A204.1 (cell line): Measurements from ENCODE around the gene ACAA2.

Experiments used
- FAIRE-seq: peaks from 2 replicates; lab custom pipeline; 2012; peaks lifted over from hg19 to GRCh38; lab: Jason Lieb, UNC

The ACAA2 gene

DNA sequence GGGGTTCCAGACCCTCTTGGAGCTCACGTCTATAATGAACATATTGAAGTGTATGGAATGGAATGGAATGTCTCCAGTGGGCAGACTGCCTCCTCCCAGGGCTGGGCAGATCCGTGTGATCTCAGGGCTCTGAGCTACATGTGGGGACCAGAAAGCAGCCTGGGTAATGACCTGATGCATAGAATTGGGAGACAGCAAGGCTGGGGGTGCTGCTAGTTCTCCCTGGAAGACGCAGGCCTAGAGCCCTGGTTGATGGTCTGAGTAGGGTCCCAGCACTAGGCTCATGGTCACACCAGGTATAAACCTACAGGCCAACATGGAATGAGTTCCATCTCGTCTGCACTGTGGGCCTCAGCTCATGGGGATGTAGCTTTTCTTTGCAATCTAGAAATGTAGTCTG lies 46.7 kb downstream of the ACAA2 start:
- no peak for FAIRE-seq

DNA sequence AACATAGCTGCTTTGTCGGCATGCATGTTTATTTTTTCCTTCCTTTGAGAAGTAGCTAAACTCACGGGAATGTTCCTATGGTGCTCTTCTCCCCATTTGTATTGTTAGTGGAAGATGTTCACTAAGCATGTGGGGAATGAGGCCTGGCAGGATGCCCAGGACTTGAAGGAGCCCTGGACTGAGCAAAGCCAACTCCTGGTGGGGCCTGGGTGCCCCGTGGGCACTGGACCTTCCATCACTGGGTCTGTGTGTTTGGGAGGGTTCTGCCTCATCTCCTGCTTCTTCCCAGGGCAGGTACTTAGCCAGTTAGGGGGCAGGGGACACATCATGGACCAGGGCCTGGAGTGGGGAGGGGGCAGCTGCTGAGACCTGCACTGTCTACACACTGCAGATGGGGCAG lies 49.3 kb downstream of the ACAA2 start:
- no peak for FAIRE-seq

DNA sequence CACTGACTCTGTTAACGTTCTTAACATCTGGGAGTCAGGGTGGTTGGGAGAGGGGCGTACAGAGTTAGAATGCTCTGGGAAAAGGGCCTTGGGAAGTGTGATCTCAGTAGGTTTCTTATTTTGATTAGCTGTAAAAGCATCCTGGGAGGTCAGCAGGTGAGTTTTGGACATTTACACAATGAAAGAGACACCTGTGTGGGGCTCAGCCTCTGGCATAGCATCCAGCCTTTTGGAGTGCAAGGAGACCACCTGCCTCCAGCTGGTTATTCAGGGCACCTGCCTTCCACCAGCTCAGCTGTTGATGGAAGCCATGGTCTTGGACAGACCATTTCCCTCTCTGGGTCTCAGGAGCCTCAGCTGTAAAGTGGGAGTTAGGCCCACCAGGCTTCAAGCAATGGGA lies 49.7 kb downstream of the ACAA2 start:
- FAIRE-seq = no peak

DNA sequence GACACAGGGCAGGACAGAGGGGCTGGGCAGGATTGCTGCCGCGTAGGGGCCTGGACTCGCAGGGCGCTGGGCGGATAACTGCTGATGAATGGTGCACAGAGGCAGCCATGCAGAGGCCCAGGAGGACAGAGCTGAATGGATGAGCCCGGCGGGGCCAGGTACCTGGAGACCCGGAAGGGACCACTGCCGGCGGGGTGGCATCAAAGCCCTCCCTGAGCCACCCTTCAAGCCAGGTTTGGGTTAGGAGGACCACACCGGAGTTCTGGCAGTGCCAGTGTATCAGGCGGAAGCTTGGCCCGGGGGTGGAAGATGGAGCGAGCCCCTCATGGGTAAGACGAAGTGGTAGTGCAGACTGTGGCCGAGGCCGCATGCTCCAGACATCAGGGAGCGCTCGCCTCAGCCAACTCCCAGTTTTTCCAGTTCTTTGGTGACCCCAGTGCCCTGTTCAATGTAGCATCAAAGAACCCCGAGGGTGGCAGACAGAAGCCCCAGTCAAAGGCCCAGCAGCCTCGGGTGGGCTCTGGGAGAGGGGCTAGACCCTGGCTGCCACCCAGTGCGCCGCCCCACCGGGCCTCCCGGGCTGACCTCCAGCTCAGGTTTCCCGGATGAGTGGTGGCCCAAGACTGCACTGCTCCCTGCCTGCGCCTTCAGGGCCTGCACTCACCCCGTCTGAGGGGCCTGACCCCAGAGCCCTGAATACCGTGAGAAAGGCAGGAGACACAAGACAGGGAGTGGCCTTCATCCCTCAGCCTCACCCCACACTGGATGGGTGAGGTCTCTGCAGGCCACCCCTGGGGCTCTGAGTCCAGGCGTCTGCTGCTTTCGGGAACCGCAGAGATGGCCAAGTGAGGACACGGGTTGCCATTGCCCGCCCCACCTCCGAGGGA lies 50.9 kb downstream of the ACAA2 start:
- FAIRE-seq = no peak

DNA sequence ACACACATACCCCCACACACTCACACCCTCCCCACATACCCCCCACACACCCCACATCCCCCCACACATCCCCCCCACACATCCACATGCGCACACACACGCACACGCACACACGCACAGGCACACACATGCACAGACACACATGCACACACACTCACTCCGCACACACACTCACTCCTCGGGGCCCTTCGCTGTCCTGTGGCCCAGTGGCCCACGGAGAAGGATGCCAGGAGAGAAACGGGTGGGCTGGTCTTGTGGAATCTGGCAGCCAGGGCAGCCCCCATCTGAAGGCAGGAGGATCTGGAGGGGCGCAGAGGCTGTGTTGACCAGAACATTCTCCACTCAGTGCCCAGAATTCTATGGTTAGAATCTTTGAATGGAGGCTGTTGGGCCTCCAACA lies 51.6 kb downstream of the ACAA2 start:
- FAIRE-seq = no peak

DNA sequence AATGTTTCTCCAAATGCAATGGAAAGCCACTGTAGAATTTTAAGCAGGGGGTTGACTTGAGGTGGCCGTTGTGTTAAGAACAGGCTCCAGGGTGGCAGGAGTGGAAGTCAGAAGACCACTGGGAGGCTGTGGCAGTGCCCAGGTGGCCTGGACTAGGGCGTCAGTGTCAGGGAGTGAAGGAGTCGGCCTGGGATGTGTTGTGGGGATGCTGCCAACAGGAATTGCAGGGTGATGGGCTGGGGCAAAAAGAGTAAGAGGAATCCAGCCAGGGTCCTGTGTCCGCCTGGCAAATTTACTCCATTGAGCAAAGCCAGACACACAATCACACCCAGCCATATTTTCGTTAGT lies 55.1 kb downstream of the ACAA2 start:
- FAIRE-seq = no peak

DNA sequence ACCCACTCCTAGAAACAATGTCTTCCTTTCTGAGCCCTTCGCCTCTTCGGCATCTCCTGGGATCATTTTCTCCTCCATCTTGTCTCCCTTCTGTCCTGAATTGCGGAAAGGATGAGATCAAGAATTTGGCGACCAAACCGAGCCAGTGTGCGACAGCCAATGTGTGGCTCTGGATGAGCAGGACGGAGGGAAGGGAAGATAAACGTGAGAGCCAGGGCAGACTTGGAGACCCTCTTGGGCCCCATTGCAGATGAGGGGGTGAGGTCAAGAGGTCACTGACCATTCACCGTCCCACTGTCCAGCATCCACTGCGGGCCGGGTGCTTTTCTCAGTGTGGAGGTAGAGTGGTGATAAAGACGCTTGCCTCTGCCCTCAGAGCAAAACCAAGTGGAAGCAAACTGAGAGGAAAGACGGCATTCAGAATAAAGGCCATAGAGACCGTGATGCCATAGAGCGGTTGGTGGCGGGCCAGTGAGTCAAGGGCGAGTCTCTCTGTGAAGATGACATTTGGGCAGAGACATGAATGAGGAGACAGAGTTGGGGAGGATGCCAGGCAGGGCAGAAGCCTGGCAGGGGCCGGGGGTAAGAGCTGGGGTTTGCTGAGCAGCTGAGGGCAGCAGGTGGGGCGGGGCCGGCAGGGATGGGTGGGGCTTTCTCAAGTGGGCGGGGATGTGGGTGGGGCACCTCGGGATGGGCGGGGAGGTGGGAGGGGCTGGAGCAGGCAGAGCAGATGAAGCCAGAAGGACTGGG lies 55.6 kb downstream of the ACAA2 start:
- no peak for FAIRE-seq

DNA sequence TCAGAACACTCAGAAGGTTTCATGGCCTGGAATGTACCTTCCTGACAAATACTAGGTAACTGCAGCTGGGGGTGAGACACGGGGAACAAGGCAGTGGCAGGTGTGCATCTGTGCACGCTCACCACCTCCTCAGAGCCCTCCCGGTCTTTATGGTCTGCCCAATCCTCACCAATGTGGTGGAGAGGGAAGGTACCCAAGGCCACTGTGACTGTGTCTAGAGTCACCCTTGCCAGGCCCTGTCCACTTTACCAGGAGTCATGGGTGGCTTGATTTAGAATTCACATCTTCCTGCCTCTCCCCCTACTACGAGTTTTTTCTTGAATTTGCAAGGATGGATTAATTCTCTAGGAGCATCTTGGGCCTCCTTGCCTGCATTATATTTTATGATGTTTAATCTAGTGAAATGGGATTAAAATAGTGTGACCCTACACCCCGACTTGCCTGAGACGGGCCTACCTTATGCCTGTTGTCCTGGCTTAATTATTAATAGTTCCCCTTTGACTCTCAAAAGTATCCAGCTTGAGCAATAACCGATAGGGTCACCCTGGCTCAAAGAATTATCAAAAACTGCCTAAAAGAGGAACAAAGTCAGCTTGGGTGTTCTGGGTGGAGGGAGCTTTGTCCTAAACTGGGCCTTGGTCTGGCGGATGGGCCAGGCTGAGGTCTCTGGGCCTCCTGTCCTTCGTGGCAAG lies 56.5 kb downstream of the ACAA2 start:
- no peak for FAIRE-seq

DNA sequence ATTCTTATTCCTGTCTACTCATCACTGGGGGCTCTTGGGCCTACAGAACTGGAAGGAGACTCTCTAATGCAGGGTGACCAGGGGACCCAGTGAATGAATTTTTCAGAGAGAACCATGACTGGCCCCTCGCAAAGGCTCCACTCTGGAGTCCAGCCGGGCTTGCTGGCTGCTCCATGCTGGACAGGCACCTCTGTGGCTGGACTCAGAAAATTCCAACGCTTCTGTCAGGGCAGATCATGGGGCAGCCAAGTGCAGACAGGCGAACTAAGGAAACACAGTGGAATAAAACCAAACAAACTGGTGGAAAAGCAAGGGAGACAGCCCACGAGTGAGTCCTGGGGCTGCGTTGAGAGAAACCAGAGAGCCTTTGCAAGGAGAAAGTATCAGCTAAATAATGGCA lies 57.2 kb downstream of the ACAA2 start:
- no peak for FAIRE-seq

DNA sequence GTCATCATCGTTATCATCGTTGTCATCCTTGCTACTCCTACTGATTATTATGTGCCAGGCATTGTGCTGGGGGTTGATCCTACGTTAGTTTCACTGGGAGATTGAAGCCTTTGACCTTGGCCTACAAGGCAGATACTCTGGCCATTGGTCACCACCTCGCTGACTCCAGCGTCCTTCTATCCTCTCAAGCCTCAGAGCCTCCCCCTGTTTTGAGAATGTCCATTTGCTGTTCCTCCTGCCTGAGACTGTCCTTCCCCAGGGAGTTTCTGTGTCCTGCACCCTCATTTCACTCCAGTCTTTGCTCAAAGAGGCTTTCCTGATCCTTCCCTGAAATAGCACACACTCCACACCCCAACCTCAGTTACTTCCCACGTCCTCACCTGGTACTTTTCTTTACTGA lies 57.8 kb downstream of the ACAA2 start:
- FAIRE-seq = no peak

DNA sequence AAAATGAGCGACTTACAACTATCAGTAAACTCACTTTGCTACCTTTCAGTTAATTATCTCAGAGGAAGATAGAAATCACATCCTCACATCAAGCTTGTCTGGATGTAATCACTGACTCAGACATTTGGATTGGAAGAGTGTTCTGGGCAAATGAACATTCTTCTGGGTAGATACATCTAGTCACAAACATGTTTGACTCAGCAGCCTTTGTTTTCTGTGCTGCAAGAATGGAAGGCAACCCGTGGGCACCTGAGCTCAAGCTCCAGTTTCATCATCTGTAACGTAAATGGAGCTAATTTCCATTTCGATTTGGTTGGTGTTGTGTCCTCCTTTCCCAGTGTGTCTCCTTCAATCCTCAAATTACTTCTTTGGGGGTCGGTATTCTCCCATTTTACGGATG lies 58.5 kb downstream of the ACAA2 start:
- no peak for FAIRE-seq

DNA sequence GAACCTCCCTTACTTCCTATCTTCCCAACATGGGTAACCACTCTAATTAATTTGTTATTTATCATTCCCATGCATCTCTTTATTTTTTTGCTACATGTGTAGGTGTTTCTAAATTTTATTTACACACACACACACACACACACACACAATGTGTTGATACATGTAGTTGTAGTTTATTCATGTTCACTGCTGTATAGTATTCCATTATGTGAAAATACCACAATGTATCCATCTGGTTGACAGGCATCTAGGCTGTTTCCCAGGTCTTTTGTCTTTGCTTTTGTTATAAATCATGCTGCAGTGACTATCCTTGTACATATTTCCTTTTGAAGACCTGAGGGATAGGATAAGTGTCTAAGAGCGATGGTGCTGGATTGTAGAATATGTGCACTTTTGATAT lies 59.7 kb downstream of the ACAA2 start:
- FAIRE-seq = no peak

DNA sequence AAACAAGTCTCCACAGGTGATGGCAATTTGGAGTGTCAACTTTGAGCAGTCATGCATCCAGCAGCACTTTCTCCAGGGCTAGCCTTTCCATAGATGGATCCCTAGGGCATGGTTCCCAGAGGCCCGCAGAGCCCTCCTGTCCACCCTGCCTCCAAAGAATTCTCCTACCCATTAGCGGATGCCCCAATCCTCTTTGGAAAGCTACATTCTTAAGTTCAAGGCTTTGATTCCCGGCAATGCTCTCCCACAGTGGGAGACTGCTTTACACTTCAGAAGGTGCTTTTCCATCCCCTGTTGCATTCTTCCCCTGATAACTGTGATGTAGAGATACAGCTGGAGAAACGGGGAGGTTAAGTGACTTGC lies 61.3 kb downstream of the ACAA2 start:
- no peak for FAIRE-seq

DNA sequence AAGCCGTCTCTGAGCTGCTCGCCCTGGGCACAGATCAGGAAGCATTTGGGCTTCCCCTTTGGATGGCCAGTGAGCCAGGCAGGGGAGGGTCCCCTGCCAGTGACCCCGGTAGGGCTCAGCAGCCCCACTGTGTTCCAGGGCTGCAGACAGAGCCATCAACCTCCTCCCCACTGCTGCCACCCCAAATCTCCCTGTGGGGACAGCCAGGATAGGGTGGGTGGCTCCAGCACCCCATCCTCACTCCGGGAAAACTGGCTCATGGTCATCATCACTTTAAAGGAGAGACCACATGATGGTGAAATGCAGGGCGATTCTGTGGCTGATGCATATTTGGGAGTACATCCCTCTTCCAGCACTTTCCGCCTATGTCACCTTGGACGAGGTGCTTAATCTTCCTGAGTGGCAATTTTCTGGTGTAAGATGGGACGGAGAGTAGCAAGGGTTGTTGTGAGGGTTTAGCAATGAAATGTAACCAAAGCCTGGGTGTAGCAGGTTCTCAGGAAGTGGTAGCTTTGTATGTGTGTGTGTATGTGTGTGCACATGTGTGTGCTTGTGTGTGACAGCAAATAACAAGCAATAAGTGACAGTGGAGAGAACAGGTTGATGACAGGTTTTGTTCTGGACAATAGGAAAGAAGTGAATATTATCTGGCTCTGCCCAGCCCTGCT lies 61.8 kb downstream of the ACAA2 start:
- no peak for FAIRE-seq

DNA sequence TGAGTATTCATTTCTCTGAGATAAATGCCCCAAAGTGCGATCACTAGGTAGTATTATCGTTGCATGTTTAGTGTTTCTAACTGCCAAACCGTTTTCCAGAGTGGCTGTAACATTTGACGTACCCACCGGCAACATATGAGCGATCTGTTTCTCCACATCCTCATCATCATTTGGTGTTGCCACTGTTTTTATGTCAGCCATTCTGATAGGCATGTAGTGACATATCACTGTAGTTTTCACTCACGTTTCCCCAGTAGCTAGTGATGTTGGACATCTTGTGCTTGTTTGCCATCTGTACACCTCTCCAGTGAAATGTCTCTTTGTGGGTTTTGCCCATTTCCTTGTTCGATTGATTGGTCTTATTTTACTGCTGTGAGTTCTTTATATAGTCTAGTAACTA lies 63.8 kb downstream of the ACAA2 start:
- FAIRE-seq = no peak

DNA sequence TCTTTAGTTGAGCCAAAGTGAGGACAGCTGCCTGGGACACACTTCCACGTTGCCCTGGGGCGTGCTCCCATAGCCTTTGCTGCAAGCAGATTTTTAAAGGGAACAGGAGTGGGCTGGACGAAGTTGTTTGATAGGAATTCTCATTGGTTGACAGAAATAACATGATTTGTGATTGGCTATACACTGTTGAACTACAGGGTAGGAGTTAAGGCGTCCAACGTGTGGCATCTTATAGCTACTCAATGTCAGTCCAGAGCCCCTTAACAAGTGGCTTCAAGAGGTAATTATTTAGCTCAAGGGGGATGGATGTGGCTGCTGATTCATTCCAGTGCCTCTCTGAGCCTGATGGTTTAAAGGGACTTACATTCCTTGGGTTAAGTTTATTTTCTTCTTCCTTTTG lies 65.5 kb downstream of the ACAA2 start:
- FAIRE-seq = no peak

DNA sequence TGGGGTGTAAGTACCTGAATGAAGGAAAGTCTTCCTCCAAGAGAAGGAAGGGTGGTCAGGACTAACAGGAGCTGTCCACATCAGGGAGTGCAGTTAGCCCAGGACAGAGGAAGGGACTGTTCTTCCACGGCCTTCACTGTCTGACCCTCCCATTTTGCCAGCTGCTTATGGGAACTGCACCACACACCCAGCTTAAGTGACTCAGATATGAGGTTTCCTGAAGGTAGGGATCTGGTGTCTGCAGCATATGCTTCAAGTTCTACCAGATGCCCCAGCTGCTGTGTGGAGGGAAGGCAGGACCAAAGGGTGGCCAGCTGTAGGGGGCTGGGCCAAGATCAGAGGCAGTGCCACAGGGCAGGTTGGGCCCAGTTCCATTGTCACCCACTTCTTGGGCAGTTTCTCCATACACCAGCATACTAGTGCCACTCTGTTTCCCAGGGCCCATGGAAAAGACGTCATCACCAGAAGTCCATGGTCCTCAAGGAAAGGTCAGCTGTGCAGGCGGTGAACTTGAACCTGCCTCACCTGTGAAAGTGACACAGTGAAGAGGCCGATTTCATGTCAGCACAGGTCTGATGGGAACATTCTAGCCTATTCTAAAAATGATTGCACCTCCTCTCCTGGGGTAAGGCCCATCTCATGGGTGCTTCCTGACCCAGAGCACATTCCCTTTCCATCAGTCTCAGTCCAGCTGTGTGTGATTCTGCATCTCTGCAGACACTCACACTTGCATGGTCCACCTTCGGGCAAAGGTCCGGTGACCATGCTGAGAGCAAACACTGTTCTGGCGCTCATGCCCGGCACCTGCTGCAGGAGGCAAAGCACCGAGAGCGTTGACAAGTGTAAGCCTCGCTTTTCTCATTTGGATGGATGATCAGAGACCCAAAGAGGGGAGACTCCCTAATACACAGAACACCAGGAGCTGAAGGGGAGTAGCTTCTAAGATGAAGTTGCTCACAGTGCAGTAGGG lies 68.0 kb downstream of the ACAA2 start:
- no peak for FAIRE-seq

DNA sequence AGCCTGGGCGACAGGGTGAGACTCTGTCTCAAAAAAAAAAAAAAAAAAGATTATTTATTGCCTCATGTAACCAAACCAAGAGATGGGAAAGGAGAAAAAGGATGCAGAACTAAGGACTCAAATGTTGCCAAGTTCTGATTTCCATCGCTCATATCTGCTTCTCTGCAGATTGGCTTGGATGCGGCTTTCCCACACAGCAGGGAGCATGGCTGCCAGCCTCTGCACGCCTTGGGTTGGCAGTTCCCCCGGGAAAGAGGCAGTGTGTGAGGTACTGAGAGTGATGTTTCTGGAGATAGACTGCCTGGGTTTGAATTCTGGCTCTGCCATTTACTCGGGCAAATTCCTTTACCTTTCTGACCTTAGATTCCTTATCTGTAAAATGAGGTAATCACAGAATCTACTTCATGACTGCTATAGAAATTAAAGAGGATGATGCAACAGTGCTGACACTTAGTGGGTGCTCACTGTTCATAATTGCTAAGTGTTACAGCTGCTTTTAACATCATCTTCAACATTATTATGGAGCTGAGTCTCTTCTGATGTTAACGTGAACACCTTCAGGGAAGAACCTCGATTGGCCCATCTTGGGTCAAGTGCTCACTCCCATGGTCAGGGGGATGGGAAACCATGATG lies 68.8 kb downstream of the ACAA2 start:
- no peak for FAIRE-seq

DNA sequence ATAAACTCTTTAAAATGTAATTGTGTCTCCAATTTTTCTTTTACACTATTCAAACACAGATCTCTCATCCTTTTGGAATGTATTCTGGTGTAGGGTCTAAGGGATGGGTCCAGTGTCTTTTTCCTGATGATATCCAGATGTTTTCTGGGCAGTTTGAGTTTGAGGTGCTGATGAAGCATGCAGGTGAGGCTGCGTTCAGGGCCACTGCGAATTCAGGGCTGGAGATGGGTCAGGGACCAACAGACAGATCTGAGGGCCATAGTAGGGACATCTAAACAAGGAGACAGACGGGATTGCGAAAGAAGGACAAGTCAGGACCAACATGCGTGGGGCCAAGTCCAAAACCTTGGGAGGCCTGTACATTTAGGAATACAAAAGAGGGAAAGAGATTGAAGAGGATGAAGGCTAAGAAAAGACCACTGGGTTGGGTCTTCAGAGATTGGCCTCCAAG lies 70.2 kb downstream of the ACAA2 start:
- no peak for FAIRE-seq

DNA sequence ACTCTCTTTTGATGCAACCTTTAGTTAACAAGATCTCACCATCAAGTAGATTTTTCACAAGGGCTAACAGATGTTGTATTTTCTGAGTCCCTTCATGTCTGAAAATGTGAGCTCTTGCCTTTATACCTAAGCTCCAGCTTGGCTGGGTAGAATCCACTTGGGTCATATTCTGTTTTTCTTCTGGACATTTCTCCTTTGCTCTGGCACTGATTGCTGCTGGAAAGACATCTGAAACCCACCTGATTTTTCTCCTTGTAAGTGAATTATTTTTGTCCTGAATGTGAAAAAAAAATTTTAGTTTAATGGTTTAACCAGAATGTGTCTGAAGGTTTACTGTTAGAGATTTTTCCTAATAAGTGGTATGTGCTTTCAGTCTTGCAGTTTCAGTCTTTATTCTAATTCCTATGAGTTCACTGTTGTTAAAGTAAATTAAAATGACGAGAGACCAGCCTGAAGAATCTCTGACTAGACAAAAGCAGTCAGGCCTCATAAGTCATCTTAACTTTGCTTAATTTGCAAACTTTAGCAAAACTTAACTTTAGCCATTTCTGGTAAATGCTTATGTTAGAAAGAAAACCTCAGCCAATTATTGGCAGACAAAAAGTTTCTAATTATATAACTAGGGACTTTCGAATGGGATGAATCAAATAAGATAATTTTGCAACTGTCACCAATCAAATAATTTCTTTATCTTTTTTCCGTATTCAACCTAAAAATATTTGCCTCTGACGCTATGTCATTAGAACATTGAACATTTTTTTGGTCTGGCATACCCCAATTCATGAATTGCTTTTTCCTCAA lies 70.8 kb downstream of the ACAA2 start:
- FAIRE-seq = no peak
